ENCODE measurements around the gene MNAT1.

DNA sequence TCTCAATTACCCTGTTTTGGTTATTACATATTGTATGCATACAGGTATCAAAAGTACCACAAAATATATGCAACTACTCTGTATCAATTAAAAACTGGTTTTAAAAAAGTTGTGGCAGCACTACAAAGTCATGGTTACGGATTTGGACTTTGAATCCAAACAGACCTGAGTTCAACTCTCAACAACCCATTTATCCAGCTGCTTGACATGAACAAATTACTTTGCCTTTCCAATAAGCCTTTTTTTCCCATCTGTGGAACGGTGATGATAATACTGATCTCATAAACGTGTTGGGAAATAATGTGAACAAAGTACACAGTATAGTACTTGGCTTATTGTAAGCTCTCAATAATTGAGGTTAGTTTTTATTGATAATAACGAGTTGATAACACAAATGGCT, 85.0 kb downstream of the MNAT1 start:
- TF ChIP-seq, protein P1, sequence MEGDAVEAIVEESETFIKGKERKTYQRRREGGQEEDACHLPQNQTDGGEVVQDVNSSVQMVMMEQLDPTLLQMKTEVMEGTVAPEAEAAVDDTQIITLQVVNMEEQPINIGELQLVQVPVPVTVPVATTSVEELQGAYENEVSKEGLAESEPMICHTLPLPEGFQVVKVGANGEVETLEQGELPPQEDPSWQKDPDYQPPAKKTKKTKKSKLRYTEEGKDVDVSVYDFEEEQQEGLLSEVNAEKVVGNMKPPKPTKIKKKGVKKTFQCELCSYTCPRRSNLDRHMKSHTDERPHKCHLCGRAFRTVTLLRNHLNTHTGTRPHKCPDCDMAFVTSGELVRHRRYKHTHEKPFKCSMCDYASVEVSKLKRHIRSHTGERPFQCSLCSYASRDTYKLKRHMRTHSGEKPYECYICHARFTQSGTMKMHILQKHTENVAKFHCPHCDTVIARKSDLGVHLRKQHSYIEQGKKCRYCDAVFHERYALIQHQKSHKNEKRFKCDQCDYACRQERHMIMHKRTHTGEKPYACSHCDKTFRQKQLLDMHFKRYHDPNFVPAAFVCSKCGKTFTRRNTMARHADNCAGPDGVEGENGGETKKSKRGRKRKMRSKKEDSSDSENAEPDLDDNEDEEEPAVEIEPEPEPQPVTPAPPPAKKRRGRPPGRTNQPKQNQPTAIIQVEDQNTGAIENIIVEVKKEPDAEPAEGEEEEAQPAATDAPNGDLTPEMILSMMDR (IDR thresholded peaks at IDR 0.05; ENCODE audit: low read depth, low read length, poor library complexity, severe bottlenecking): no peak
- no peak for TF ChIP-seq EZH2phosphoT487 (IDR thresholded peaks at IDR 0.05; ENCODE audit: borderline replicate concordance, low read length)
